MCF 10A (cell line): ENCODE results near the gene SLAMF9. TPM values are rescaled to one million over a fixed set of nuclear protein-coding genes. Genes with fewer than 3 reads are reported as not detected.

Experiments used
- Bru-seq: library from RNA; stranded (reverse); fragments of 400-500 nt; gene quantifications from one replicate; lab custom pipeline; 2021; lab: Mats Ljungman, UMichigan
- BruChase-seq, 2 experiments: library from RNA; stranded (reverse); fragments of 400-500 nt; gene quantifications; one replicate each; lab custom pipeline; 2021; lab: Mats Ljungman, UMichigan
- BruUV-seq: library from RNA; stranded (reverse); fragments of 400-500 nt; replicated peaks from 2 replicates; lab custom pipeline; 2021; lab: Mats Ljungman, UMichigan
- CTCF ChIA-PET: fragments of 300-600 bp; sonication (Branson Sonifier 250); formaldehyde crosslinking; extraction: SDS; loops from one replicate; lab custom pipeline; 2021; ENCODE audit warnings: antibody characterized with exemption, inconsistent platforms; lab: Yijun Ruan, JAX
- POLR2A ChIA-PET: fragments of 300-600, 350-650 bp; sonication (Branson Sonifier 250); formaldehyde crosslinking; extraction: SDS; loops from one replicate; lab custom pipeline; 2020; ENCODE audit warnings: antibody characterized with exemption, inconsistent platforms; lab: Yijun Ruan, JAX
- DNase-seq: peaks from one replicate; pipeline ENCODE4 v3.0.0-alpha.2; 2018; ENCODE audit not compliant: unreplicated experiment
- H3K27ac Mint-ChIP-seq: one replicate; pipeline ENCODE4 v1.8.0; 2022; ENCODE audit warnings: mild to moderate bottlenecking, low read depth, mixed read lengths; ENCODE audit not compliant: unreplicated experiment
- H3K27me3 Mint-ChIP-seq: one replicate; pipeline ENCODE4 v1.8.0; 2022; ENCODE audit warnings: mixed read lengths; ENCODE audit not compliant: insufficient read depth, unreplicated experiment
- H3K36me3 Mint-ChIP-seq: one replicate; pipeline ENCODE4 v1.8.0; 2022; ENCODE audit warnings: mild to moderate bottlenecking, moderate library complexity, mixed read lengths; ENCODE audit not compliant: insufficient read depth, unreplicated experiment
- H3K4me1 Mint-ChIP-seq: one replicate; pipeline ENCODE4 v1.8.0; 2022; ENCODE audit warnings: mixed read lengths; ENCODE audit not compliant: insufficient read depth, unreplicated experiment
- H3K4me3 Mint-ChIP-seq: one replicate; pipeline ENCODE4 v1.8.0; 2022; ENCODE audit warnings: mild to moderate bottlenecking, moderate library complexity, mixed read lengths; ENCODE audit not compliant: unreplicated experiment
- H3K9me3 Mint-ChIP-seq: one replicate; pipeline ENCODE4 v1.8.0; 2022; ENCODE audit warnings: mixed read lengths; ENCODE audit not compliant: unreplicated experiment
- CTCF ChIP-seq: fragments of 200-600 bp; IDR thresholded peaks from one replicate; pipeline ENCODE4 v1.8.0; 2022; ENCODE audit warnings: antibody characterized with exemption, mild to moderate bottlenecking; ENCODE audit not compliant: unreplicated experiment
- intact Hi-C: fragments of 100-400 bp; cut with micrococcal nuclease; formaldehyde crosslinking; loops from 2 replicates; pipeline ENCODE4 v1.14.1; 2022
- long read RNA-seq: library from polyadenylated mRNA; stranded (forward); transcript quantifications from one replicate; pipeline ENCODE4 v2.0.0, GENCODE V29; 2022
- total RNA-seq: library from RNA; stranded (reverse); gene quantifications from 2 replicates; pipeline ENCODE4 v1.2.3, GENCODE V29; 2022

The SLAMF9 gene
- total RNA-seq (not detected in 2 replicates), Bru-seq, nascent RNA (percentile 16 among the genes with signal in this experiment), BruChase-seq, experiment 1, labeled RNA remaining after a 6-hour chase (percentile 31 among the genes with signal in this experiment), BruChase-seq, experiment 2, labeled RNA remaining after a 2-hour chase (not detected)
- long read RNA-seq: 0 reads

- no peaks in the 10 kb centered on the region for H3K9me3 Mint-ChIP-seq
- H3K4me3 Mint-ChIP-seq: no peak within 1 kb of the TSS
- intact Hi-C loops: no loop called here
- no peaks in the 10 kb centered on the region for H3K27me3 Mint-ChIP-seq
- peaks cover 25% of the 10 kb centered on the region for H3K4me1 Mint-ChIP-seq
- no peaks in the 10 kb centered on the region for H3K36me3 Mint-ChIP-seq
- ChIA-PET POLR2A (interaction anchor here (2.4 kb wide), 1 partner anchor 9 kb away, joined by 12 read pairs; the partner anchor contains the start of gene IGSF9), CTCF (interaction anchor here (0.5 to 52.4 kb wide), 19 partner anchors 15 to 792 kb away, joined by 3 to 1675 read pairs (median 3); no protein-coding TSS in a partner anchor)
- no TSS peak for BruUV-seq
- TF ChIP-seq CTCF: no peak
- DNase-seq: peak; percentile 23
- no peak within 1 kb of the TSS for H3K27ac Mint-ChIP-seq
Observed at GRCh38 chr1:159953536-159954515, at the start of gene SLAMF9. Gene SLAMF9, minus strand, starts transcription at chr1:159954237. Its CDS starts 100 bp downstream, at chr1:159954137.

GRCh38 chr1:160001440-160001839 is 47.4 kb upstream of the SLAMF9 start:
- ChIA-PET CTCF (interaction anchor here (1.0 to 14.6 kb wide), 5 partner anchors 61 to 869 kb away, joined by 4 to 1675 read pairs (median 123); partner anchors contain the start of genes FCRL6, IGSF9, SLAMF9 and TAGLN2), POLR2A (no interaction called here)
- no peaks in the 10 kb centered on the region for H3K36me3 Mint-ChIP-seq
- no peaks in the 10 kb centered on the region for H3K27me3 Mint-ChIP-seq
- no peak overlapping the region for H3K4me3 Mint-ChIP-seq
- TF ChIP-seq CTCF: no peak
- BruUV-seq: no TSS peak
- no peaks in the 10 kb centered on the region for H3K9me3 Mint-ChIP-seq
- intact Hi-C loops: no loop called here
- no peak for DNase-seq
- H3K4me1 Mint-ChIP-seq: peaks cover 22% of the 10 kb centered on the region
- H3K27ac Mint-ChIP-seq: no peak overlapping the region

- DNase-seq: peak; percentile 17
- Mint-ChIP-seq H3K4me3 (no peak overlapping the region), H3K4me1 (peaks cover 29% of the 10 kb centered on the region), H3K27me3 (no peaks in the 10 kb centered on the region), H3K36me3 (no peaks in the 10 kb centered on the region), H3K27ac (peak overlapping the region; percentile 62), H3K9me3 (no peaks in the 10 kb centered on the region)
- intact Hi-C loops: no loop called here
- BruUV-seq: no TSS peak
- CTCF ChIA-PET: interaction anchor here (0.7 to 14.6 kb wide), 5 partner anchors 9 to 107 kb away, joined by 4 to 1675 read pairs (median 21); partner anchors contain the start of genes IGSF9, SLAMF9 and TAGLN2
- TF ChIP-seq CTCF: no peak
- POLR2A ChIA-PET: interaction anchor here (0.6 to 1.4 kb wide), 5 partner anchors 8 to 219 kb away, joined by 3 read pairs; partner anchors contain the start of gene DUSP23
Observed at GRCh38 chr1:159999204-159999603, 45.2 kb upstream of the SLAMF9 start.
